Measurements from ENCODE around the gene CCND3.
A peak's percentile ranks its signal among the peaks of the same experiment; 100 is the strongest.

CCND3 gene

GRCh38 chr6:41921712-41921998, 20.0 kb downstream of the CCND3 start:
- no peak for DNase-seq (ENCODE audit: low read depth)

- DNase-seq (ENCODE audit: low read depth), result peak; percentile 81
Measured at GRCh38 chr6:41920921-41921711, 20.5 kb downstream of the CCND3 start, which contains the start of the genes BYSL and MED20. TSS of gene BYSL (plus strand) at chr6:41921499. CDS start at chr6:41921563, 64 bp downstream. TSS of gene MED20 (minus strand) at chr6:41921139. CDS start at chr6:41921018, 121 bp downstream.

- DNase-seq (ENCODE audit: low read depth), result peak; percentile 92
Measured at GRCh38 chr6:41917528-41917927, 24.1 kb downstream of the CCND3 start.

GRCh38 chr6:41914869-41915530, 26.6 kb downstream of the CCND3 start:
- DNase-seq (ENCODE audit: low read depth), result no peak

GRCh38 chr6:41914343-41914742, 27.3 kb downstream of the CCND3 start:
- no peak for DNase-seq (ENCODE audit: low read depth)

GRCh38 chr6:41909727-41910126, 31.9 kb downstream of the CCND3 start:
- DNase-seq (ENCODE audit: low read depth), result no peak

- DNase-seq (ENCODE audit: low read depth), result no peak
Measured at GRCh38 chr6:41901882-41902519, 39.6 kb downstream of the CCND3 start.

GRCh38 chr6:41900861-41901260, 40.7 kb downstream of the CCND3 start:
- no peak for DNase-seq (ENCODE audit: low read depth)

- DNase-seq (ENCODE audit: low read depth), result no peak
Measured at GRCh38 chr6:41896281-41896680, 45.3 kb downstream of the CCND3 start.

GRCh38 chr6:41895300-41896233, 46.0 kb downstream of the CCND3 start, which contains the start of gene USP49:
TSS of gene USP49 (minus strand) at chr6:41895375. CDS start at chr6:41806983, 88,392 bp downstream.
- peak; percentile 37 for DNase-seq (ENCODE audit: low read depth)

GRCh38 chr6:41894366-41895299, 47.0 kb downstream of the CCND3 start:
- no peak for DNase-seq (ENCODE audit: low read depth)

GRCh38 chr6:41892921-41893564, 48.6 kb downstream of the CCND3 start:
- no peak for DNase-seq (ENCODE audit: low read depth)

GRCh38 chr6:41887331-41887751, 54.3 kb downstream of the CCND3 start:
- DNase-seq (ENCODE audit: low read depth), result peak; percentile 18

- no peak for DNase-seq (ENCODE audit: low read depth)
Measured at GRCh38 chr6:41885930-41886329, 55.7 kb downstream of the CCND3 start.

GRCh38 chr6:41884957-41885356, 56.7 kb downstream of the CCND3 start:
- DNase-seq (ENCODE audit: low read depth), result no peak
